ENCODE data around the gene EYA2. TPM values are rescaled to one million over a fixed set of nuclear protein-coding genes. Genes with fewer than 3 reads are reported as not detected.

Gene EYA2
- total RNA-seq, 2 donors from 2014 or later: 30.0 to 31.0 TPM

GRCh38 chr20:47233333-47234188 is 338.9 kb downstream of the EYA2 start:
- 92% methylated on average over 9 of the region's 9 CpGs for WGBS
- Histone ChIP-seq H3K36me3 (peaks cover 0 to under 1% of the 10 kb centered on the region in 2 donors), H3K9me3 (no peaks in the 10 kb centered on the region), H3K4me3 (no peak overlapping the region), H3K27ac (no peak overlapping the region), H3K27me3 (replicated peaks; ENCODE audit: insufficient read depth) (no peaks in the 10 kb centered on the region), H3K4me1 (replicated peaks) (no peaks in the 10 kb centered on the region)
- intact Hi-C loops (cut with DNase I): no loop called here
- TF ChIP-seq CTCF (IDR thresholded peaks at IDR 0.05) (no peak), POLR2A (IDR thresholded peaks at IDR 0.05) (no peak), POLR2AphosphoS5 (IDR thresholded peaks at IDR 0.05) (no peak)
- DNase-seq (ENCODE audit: low spot score): no peak

- intact Hi-C loops (cut with DNase I): no loop called here
- TF ChIP-seq CTCF (IDR thresholded peaks at IDR 0.05) (no peak), POLR2AphosphoS5 (IDR thresholded peaks at IDR 0.05) (no peak), POLR2A (IDR thresholded peaks at IDR 0.05) (no peak)
- 86% methylated on average over 6 of the region's 6 CpGs for WGBS
- no peaks in the 10 kb centered on the region for H3K4me1 ChIP-seq (replicated peaks)
- no peaks in the 10 kb centered on the region for H3K27me3 ChIP-seq (replicated peaks; ENCODE audit: insufficient read depth)
- peaks cover 0 to 2% of the 10 kb centered on the region in 2 donors for H3K36me3 ChIP-seq
- H3K27ac ChIP-seq: no peak overlapping the region
- DNase-seq (ENCODE audit: low spot score): no peak
- no peaks in the 10 kb centered on the region for H3K9me3 ChIP-seq
- no peak overlapping the region for H3K4me3 ChIP-seq
Observed at GRCh38 chr20:47235111-47235510, 340.5 kb downstream of the EYA2 start.

- Histone ChIP-seq H3K9me3 (no peaks in the 10 kb centered on the region), H3K27me3 (replicated peaks; ENCODE audit: insufficient read depth) (no peaks in the 10 kb centered on the region), H3K27ac (no peak overlapping the region), H3K36me3 (peaks cover 0 to 2% of the 10 kb centered on the region in 2 donors), H3K4me3 (no peak overlapping the region), H3K4me1 (replicated peaks) (no peaks in the 10 kb centered on the region)
- 81% methylated on average over 14 of the region's 14 CpGs for WGBS
- no peak for TF ChIP-seq CTCF (IDR thresholded peaks at IDR 0.05)
- TF ChIP-seq POLR2A (IDR thresholded peaks at IDR 0.05): no peak
- TF ChIP-seq POLR2AphosphoS5 (IDR thresholded peaks at IDR 0.05): no peak
- no peak for DNase-seq (ENCODE audit: low spot score)
- intact Hi-C loops (cut with DNase I): no loop called here
Observed at GRCh38 chr20:47235853-47236638, 341.4 kb downstream of the EYA2 start.

- TF ChIP-seq POLR2A (IDR thresholded peaks at IDR 0.05) (no peak), CTCF (IDR thresholded peaks at IDR 0.05) (no peak), POLR2AphosphoS5 (IDR thresholded peaks at IDR 0.05) (no peak)
- Histone ChIP-seq H3K9me3 (no peaks in the 10 kb centered on the region), H3K36me3 (peaks cover 0 to 2% of the 10 kb centered on the region in 2 donors), H3K27me3 (replicated peaks; ENCODE audit: insufficient read depth) (no peaks in the 10 kb centered on the region), H3K27ac (no peak overlapping the region), H3K4me3 (no peak overlapping the region), H3K4me1 (replicated peaks) (no peaks in the 10 kb centered on the region)
- DNase-seq (ENCODE audit: low spot score): no peak
- intact Hi-C loops (cut with DNase I): no loop called here
- WGBS: 85% methylated on average over 1 of the region's 1 CpG
Observed at GRCh38 chr20:47236639-47236900, 341.9 kb downstream of the EYA2 start.

Measured in prostate gland (tissue), 2 donors.